Measurements from ENCODE around the gene LEO1.

- TF ChIP-seq CTCF (IDR thresholded peaks at IDR 0.05) (no peak), POLR2A (IDR thresholded peaks at IDR 0.05) (no peak)
Measured at GRCh38 chr15:52003710-52004109, 32.1 kb upstream of the LEO1 start.

Measured in heart left ventricle (tissue), 13 donors.